ENCODE data around the gene JUP. TPM values are rescaled to one million over a fixed set of nuclear protein-coding genes. Genes with fewer than 3 reads are reported as not detected.

Gene JUP
- total RNA-seq, 1 experiment from 2014 or later, result 352 TPM

GRCh38 chr17:41710472-41711090 lies 75.9 kb downstream of the JUP start:
- Histone ChIP-seq H3K27me3 (ENCODE audit: control insufficient read depth, insufficient read depth, low read length) (no peaks in the 10 kb centered on the region), H3K4me1 (ENCODE audit: control insufficient read depth, insufficient read depth, low read length) (no peaks in the 10 kb centered on the region), H3K36me3 (ENCODE audit: control insufficient read depth, insufficient read depth, low read length) (no peaks in the 10 kb centered on the region), H3K9me3 (ENCODE audit: control insufficient read depth, insufficient read depth, low read depth, low read length) (no peaks in the 10 kb centered on the region), H3K4me3 (ENCODE audit: low read depth in 2 of 2, low read length in 2 of 2) (no peak overlapping the region), H3K27ac (ENCODE audit: low read length) (no peak overlapping the region)
- BruUV-seq (replicated peaks), result no TSS peak
- in situ Hi-C loops (cut with HindIII; ENCODE audit: low pct_unique_long_range_greater_than_20kb, low sequenced_read_pairs) (no loop called here), intact Hi-C loops (cut with micrococcal nuclease; ENCODE audit: unreplicated experiment) (no loop called here)
- no peak for DNase-seq (ENCODE audit: low read depth, low spot score)
- ATAC-seq, result no peak
- TF ChIP-seq, protein P1, sequence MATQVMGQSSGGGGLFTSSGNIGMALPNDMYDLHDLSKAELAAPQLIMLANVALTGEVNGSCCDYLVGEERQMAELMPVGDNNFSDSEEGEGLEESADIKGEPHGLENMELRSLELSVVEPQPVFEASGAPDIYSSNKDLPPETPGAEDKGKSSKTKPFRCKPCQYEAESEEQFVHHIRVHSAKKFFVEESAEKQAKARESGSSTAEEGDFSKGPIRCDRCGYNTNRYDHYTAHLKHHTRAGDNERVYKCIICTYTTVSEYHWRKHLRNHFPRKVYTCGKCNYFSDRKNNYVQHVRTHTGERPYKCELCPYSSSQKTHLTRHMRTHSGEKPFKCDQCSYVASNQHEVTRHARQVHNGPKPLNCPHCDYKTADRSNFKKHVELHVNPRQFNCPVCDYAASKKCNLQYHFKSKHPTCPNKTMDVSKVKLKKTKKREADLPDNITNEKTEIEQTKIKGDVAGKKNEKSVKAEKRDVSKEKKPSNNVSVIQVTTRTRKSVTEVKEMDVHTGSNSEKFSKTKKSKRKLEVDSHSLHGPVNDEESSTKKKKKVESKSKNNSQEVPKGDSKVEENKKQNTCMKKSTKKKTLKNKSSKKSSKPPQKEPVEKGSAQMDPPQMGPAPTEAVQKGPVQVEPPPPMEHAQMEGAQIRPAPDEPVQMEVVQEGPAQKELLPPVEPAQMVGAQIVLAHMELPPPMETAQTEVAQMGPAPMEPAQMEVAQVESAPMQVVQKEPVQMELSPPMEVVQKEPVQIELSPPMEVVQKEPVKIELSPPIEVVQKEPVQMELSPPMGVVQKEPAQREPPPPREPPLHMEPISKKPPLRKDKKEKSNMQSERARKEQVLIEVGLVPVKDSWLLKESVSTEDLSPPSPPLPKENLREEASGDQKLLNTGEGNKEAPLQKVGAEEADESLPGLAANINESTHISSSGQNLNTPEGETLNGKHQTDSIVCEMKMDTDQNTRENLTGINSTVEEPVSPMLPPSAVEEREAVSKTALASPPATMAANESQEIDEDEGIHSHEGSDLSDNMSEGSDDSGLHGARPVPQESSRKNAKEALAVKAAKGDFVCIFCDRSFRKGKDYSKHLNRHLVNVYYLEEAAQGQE (IDR thresholded peaks at IDR 0.05; ENCODE audit: insufficient read depth in 1 of 2, low read depth in 2 of 2, low read length in 1 of 2), result no peak
- TF ChIP-seq, protein P2, sequence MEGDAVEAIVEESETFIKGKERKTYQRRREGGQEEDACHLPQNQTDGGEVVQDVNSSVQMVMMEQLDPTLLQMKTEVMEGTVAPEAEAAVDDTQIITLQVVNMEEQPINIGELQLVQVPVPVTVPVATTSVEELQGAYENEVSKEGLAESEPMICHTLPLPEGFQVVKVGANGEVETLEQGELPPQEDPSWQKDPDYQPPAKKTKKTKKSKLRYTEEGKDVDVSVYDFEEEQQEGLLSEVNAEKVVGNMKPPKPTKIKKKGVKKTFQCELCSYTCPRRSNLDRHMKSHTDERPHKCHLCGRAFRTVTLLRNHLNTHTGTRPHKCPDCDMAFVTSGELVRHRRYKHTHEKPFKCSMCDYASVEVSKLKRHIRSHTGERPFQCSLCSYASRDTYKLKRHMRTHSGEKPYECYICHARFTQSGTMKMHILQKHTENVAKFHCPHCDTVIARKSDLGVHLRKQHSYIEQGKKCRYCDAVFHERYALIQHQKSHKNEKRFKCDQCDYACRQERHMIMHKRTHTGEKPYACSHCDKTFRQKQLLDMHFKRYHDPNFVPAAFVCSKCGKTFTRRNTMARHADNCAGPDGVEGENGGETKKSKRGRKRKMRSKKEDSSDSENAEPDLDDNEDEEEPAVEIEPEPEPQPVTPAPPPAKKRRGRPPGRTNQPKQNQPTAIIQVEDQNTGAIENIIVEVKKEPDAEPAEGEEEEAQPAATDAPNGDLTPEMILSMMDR (IDR thresholded peaks at IDR 0.05), result no peak
- TF ChIP-seq SIN3A (IDR thresholded peaks at IDR 0.05; ENCODE audit: borderline replicate concordance, insufficient read depth, low read depth, low read length) (no peak), POLR2AphosphoS5 (IDR thresholded peaks at IDR 0.05; ENCODE audit: low read depth, low read length) (no peak), TCF7L2 (IDR thresholded peaks at IDR 0.05; ENCODE audit: low read depth, low read length) (no peak)
- ChIA-PET CTCF (interaction anchor here (0.7 kb wide), 1 partner anchor 43 kb away, joined by 6 read pairs; no protein-coding TSS in a partner anchor), POLR2A (no interaction called here)

- Histone ChIP-seq H3K36me3 (ENCODE audit: control insufficient read depth, insufficient read depth, low read length) (no peaks in the 10 kb centered on the region), H3K4me3 (ENCODE audit: low read depth in 2 of 2, low read length in 2 of 2) (no peak overlapping the region), H3K9me3 (ENCODE audit: control insufficient read depth, insufficient read depth, low read depth, low read length) (no peaks in the 10 kb centered on the region), H3K27ac (ENCODE audit: low read length) (no peak overlapping the region), H3K27me3 (ENCODE audit: control insufficient read depth, insufficient read depth, low read length) (no peaks in the 10 kb centered on the region), H3K4me1 (ENCODE audit: control insufficient read depth, insufficient read depth, low read length) (no peaks in the 10 kb centered on the region)
- TF ChIP-seq SIN3A (IDR thresholded peaks at IDR 0.05; ENCODE audit: borderline replicate concordance, insufficient read depth, low read depth, low read length) (no peak), POLR2AphosphoS5 (IDR thresholded peaks at IDR 0.05; ENCODE audit: low read depth, low read length) (no peak)
- TF ChIP-seq, protein P1 (IDR thresholded peaks at IDR 0.05; ENCODE audit: insufficient read depth in 1 of 2, low read depth in 2 of 2, low read length in 1 of 2), result no peak
- in situ Hi-C loops (cut with HindIII; ENCODE audit: low pct_unique_long_range_greater_than_20kb, low sequenced_read_pairs) (no loop called here), intact Hi-C loops (cut with micrococcal nuclease; ENCODE audit: unreplicated experiment) (no loop called here)
- BruUV-seq (replicated peaks), result no TSS peak
- no peak for DNase-seq (ENCODE audit: low read depth, low spot score)
- CTCF ChIA-PET, result interaction anchor here (1.8 kb wide), 1 partner anchor 12 kb away, joined by 8 read pairs; no protein-coding TSS in a partner anchor
- no peak for ATAC-seq
- POLR2A ChIA-PET, result interaction anchor here (0.5 to 1.0 kb wide), 2 partner anchors 10 to 81 kb away, joined by 3 read pairs; no protein-coding TSS in a partner anchor
Observed at GRCh38 chr17:41707803-41708669, 78.5 kb downstream of the JUP start.
